ENCODE data around the gene TNFRSF8. TPM values are rescaled to one million over a fixed set of nuclear protein-coding genes. Genes with fewer than 3 reads are reported as not detected.

TNFRSF8 gene
- total RNA-seq, result 0.09 and 0.70 TPM in 2 replicates

DNA sequence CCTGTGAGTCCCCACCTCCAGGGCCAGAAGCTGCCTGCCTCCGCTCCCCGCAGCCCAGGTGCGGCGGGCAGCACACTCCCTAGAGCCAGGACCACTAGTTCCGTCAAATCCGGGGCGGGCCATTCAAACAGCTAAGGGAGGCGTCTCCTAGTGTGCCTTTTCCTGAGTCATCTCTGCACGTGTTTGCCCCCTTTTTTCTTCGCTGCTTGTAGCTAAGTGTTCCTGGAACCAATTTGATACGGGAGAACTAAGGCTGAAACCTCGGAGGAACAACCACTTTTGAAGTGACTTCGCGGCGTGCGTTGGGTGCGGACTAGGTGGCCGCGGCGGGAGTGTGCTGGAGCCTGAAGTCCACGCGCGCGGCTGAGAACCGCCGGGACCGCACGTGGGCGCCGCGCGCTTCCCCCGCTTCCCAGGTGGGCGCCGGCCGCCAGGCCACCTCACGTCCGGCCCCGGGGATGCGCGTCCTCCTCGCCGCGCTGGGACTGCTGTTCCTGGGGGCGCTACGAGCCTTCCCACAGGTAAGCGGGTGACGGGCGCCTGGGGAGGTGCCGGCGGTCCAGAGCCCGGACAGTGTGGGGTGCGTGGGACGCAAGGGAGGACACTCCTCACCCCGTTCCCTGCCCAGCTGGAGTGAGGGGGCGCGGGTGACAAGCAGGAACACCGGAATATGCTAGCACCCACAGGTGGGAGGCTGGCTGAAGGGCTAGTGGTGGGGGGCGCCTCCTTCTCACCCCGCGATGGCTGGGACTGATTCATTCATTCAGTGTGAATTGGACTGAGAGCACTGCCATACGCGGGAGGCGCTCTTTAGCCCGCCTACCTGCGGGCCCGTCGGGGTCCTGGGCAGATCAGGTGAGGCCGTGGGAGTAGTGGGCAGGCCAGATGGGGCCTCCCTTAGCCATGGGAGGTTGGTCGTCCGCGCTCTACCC, at the start of gene TNFRSF8:
TSS of gene TNFRSF8 (plus strand) at position 163 of the 932 bp plus-strand sequence. CDS start at position 459, 296 bp downstream.

DNA sequence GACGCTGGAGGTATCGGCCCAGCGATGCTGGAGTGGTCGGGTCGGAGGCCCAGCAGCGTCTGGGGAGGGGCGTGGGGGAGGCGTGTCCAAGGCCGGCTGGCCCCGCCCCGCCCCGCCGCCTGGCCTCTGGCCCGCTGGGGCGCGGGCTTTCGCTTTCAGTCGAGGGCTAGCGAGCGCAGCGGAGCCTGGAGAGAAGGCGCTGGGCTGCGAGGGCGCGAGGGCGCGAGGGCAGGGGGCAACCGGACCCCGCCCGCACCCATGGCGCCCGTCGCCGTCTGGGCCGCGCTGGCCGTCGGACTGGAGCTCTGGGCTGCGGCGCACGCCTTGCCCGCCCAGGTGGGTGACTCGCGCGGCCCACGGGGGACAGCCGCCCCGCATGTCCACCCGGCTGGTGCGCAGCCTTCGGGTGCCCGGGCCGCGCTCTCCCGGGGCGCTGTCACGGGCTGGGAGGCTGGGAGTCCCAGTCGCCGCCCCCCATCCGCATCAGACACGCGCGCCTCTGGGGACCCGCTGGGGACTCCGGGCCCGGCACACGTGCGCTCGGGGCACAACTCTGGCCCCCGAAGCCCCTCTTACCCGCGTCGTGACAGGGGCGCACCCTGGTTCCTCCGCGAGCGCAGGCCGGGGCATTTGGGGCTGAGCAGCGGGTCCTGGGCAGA, 103.9 kb downstream of the TNFRSF8 start, which contains the start of gene TNFRSF1B:
TSS of gene TNFRSF1B (plus strand) at position 158 of the 659 bp plus-strand sequence. CDS start at position 259, 101 bp downstream.

Other genes starting within 250 kb of the TNFRSF8 start
- gene NPPA, start 215.5 kb upstream of the TNFRSF8 start, total RNA-seq, result not detected in 2 replicates
- not detected in 2 replicates for gene NPPB, start 204.4 kb upstream of the TNFRSF8 start, total RNA-seq
- 77.4 and 81.2 TPM in 2 replicates for gene KIAA2013, start 136.9 kb upstream of the TNFRSF8 start, total RNA-seq
- 314 and 529 TPM in 2 replicates for gene PLOD1, start 128.6 kb upstream of the TNFRSF8 start, total RNA-seq
- 32.6 and 37.0 TPM in 2 replicates for gene MFN2, start 82.9 kb upstream of the TNFRSF8 start, total RNA-seq
- 42.6 and 47.6 TPM in 2 replicates for gene MIIP, start 43.8 kb upstream of the TNFRSF8 start, total RNA-seq
- 5.0 and 7.8 TPM in 2 replicates for gene TNFRSF1B, start 103.7 kb downstream of the TNFRSF8 start, total RNA-seq
- gene VPS13D, start 166.7 kb downstream of the TNFRSF8 start, total RNA-seq, result 18.0 and 25.2 TPM in 2 replicates

Measured in pericardium fibroblast (primary cell).